Measurements from ENCODE around the gene RANGRF. TPM values are rescaled to one million over a fixed set of nuclear protein-coding genes. Genes with fewer than 3 reads are reported as not detected.

Gene RANGRF
- total RNA-seq, 1 experiment from 2014 or later, result 15.6 TPM

DNA sequence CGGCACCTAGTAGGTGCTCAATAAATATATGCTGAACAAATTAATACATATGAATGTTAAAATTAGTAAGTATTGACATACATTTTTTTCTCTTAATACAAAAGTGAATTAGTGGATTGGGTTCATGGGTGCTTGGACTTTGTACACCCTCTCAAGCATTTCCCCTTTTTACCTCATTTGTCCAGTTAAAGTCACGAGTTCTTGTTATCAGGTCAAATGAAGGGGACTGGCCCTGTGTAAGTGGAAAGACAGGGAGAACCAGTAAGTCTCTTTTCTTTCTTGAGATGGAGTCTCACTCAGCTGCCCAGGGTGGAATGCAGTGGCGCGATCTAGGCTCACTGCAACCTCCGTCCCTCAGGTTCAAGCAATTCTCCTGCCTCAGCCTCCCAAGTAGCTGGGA is 13.7 kb upstream of the RANGRF start:
- intact Hi-C loops (cut with micrococcal nuclease; ENCODE audit: unreplicated experiment), result no loop called here
- TF ChIP-seq, protein P1, sequence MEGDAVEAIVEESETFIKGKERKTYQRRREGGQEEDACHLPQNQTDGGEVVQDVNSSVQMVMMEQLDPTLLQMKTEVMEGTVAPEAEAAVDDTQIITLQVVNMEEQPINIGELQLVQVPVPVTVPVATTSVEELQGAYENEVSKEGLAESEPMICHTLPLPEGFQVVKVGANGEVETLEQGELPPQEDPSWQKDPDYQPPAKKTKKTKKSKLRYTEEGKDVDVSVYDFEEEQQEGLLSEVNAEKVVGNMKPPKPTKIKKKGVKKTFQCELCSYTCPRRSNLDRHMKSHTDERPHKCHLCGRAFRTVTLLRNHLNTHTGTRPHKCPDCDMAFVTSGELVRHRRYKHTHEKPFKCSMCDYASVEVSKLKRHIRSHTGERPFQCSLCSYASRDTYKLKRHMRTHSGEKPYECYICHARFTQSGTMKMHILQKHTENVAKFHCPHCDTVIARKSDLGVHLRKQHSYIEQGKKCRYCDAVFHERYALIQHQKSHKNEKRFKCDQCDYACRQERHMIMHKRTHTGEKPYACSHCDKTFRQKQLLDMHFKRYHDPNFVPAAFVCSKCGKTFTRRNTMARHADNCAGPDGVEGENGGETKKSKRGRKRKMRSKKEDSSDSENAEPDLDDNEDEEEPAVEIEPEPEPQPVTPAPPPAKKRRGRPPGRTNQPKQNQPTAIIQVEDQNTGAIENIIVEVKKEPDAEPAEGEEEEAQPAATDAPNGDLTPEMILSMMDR (IDR thresholded peaks at IDR 0.05; ENCODE audit: unreplicated experiment), result no peak
- CTCF ChIA-PET, result no interaction called here
- Mint-ChIP-seq H3K4me3 (ENCODE audit: low read depth, unreplicated experiment) (no peak overlapping the region), H3K27me3 (ENCODE audit: unreplicated experiment) (no peaks in the 10 kb centered on the region), H3K4me1 (ENCODE audit: low read depth, unreplicated experiment) (peaks cover 14% of the 10 kb centered on the region), H3K27ac (ENCODE audit: unreplicated experiment) (no peak overlapping the region), H3K36me3 (ENCODE audit: insufficient read depth, unreplicated experiment) (peaks cover 25% of the 10 kb centered on the region), H3K9me3 (ENCODE audit: low read depth, unreplicated experiment) (no peaks in the 10 kb centered on the region)
- DNase-seq, result no peak
- no TSS peak for BruUV-seq (replicated peaks)

DNA sequence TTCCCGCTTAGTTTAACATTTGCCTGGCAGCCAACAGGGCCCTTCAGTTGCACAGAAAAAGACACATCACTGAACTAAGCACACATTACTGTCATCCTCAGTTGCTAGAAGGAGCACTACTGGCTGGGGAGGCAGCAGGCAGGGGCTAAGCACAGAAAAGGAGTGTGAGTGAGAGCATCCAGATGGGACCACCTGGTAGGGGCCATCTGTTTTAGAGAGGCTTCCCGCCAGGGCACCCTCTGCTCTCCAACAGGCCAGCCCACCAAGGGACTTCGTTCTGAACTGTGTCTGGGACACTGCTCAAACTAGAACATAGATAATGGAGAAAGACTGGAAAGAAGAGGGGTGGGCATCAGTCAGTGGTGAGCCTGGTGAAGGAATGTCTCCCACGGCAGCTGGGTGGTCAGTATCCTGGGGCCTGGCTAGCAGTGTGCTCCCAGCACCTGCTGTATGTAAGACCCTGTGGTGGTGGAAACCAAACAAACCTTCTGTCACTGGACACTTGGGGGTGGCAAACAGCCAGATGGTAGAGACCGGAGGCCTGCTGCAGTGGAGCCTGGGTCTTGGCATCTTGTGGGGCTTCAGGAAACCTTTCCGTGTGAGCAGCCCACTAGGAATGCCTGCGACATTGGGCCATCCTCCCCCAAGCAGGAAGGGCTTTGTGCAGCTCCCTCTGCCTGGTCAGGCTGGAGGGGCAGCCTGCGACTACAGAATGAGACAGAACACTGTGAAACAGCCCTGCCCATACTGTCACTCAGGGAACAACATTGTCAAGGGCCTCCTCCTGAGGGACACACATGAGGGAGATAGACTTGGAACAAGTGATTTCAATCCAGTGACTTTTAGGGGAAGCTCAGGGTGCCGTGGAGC is 12.8 kb upstream of the RANGRF start:
- Mint-ChIP-seq H3K27me3 (ENCODE audit: unreplicated experiment) (no peaks in the 10 kb centered on the region), H3K27ac (ENCODE audit: unreplicated experiment) (no peak overlapping the region), H3K4me3 (ENCODE audit: low read depth, unreplicated experiment) (no peak overlapping the region), H3K9me3 (ENCODE audit: low read depth, unreplicated experiment) (no peaks in the 10 kb centered on the region), H3K4me1 (ENCODE audit: low read depth, unreplicated experiment) (peaks cover 14% of the 10 kb centered on the region), H3K36me3 (ENCODE audit: insufficient read depth, unreplicated experiment) (peaks cover 25% of the 10 kb centered on the region)
- intact Hi-C loops (cut with micrococcal nuclease; ENCODE audit: unreplicated experiment), result no loop called here
- no peak for DNase-seq
- CTCF ChIA-PET, result no interaction called here
- BruUV-seq (replicated peaks), result no TSS peak
- TF ChIP-seq, protein P1 (IDR thresholded peaks at IDR 0.05; ENCODE audit: unreplicated experiment), result no peak

GRCh38 chr17:8277317-8277716 is 11.2 kb upstream of the RANGRF start:
- DNase-seq, result no peak
- H3K9me3 Mint-ChIP-seq (ENCODE audit: low read depth, unreplicated experiment), result no peaks in the 10 kb centered on the region
- intact Hi-C loops (cut with micrococcal nuclease; ENCODE audit: unreplicated experiment), result no loop called here
- no peak overlapping the region for H3K4me3 Mint-ChIP-seq (ENCODE audit: low read depth, unreplicated experiment)
- BruUV-seq (replicated peaks), result no TSS peak
- CTCF ChIA-PET, result no interaction called here
- peaks cover 12% of the 10 kb centered on the region for H3K36me3 Mint-ChIP-seq (ENCODE audit: insufficient read depth, unreplicated experiment)
- H3K4me1 Mint-ChIP-seq (ENCODE audit: low read depth, unreplicated experiment), result peaks cover 14% of the 10 kb centered on the region
- TF ChIP-seq, protein P1 (IDR thresholded peaks at IDR 0.05; ENCODE audit: unreplicated experiment), result no peak
- H3K27ac Mint-ChIP-seq (ENCODE audit: unreplicated experiment), result no peak overlapping the region
- no peaks in the 10 kb centered on the region for H3K27me3 Mint-ChIP-seq (ENCODE audit: unreplicated experiment)

- CTCF ChIA-PET, result no interaction called here
- H3K27me3 Mint-ChIP-seq (ENCODE audit: unreplicated experiment), result no peaks in the 10 kb centered on the region
- H3K27ac Mint-ChIP-seq (ENCODE audit: unreplicated experiment), result no peak overlapping the region
- H3K4me3 Mint-ChIP-seq (ENCODE audit: low read depth, unreplicated experiment), result no peak overlapping the region
- TF ChIP-seq, protein P1 (IDR thresholded peaks at IDR 0.05; ENCODE audit: unreplicated experiment), result no peak
- no peak for DNase-seq
- H3K36me3 Mint-ChIP-seq (ENCODE audit: insufficient read depth, unreplicated experiment), result peaks cover 4% of the 10 kb centered on the region
- BruUV-seq (replicated peaks), result no TSS peak
- H3K4me1 Mint-ChIP-seq (ENCODE audit: low read depth, unreplicated experiment), result no peaks in the 10 kb centered on the region
- intact Hi-C loops (cut with micrococcal nuclease; ENCODE audit: unreplicated experiment), result no loop called here
- no peaks in the 10 kb centered on the region for H3K9me3 Mint-ChIP-seq (ENCODE audit: low read depth, unreplicated experiment)
Measured at GRCh38 chr17:8282345-8282744, 6.1 kb upstream of the RANGRF start.
